HG02943 (cell line): ENCODE measurements around the gene HOXD4.

ENCODE experiments used
- ATAC-seq: cut with Tn5 transposase; IDR thresholded peaks from one replicate; pipeline ENCODE4 v1.9.1; 2021; ENCODE audit warnings: mild to moderate bottlenecking, low read depth, moderate library complexity; ENCODE audit not compliant: unreplicated experiment

HOXD4 gene

GRCh38 chr2:176112375-176113302 is 38.7 kb upstream of the HOXD4 start:
- ATAC-seq, result no peak

DNA sequence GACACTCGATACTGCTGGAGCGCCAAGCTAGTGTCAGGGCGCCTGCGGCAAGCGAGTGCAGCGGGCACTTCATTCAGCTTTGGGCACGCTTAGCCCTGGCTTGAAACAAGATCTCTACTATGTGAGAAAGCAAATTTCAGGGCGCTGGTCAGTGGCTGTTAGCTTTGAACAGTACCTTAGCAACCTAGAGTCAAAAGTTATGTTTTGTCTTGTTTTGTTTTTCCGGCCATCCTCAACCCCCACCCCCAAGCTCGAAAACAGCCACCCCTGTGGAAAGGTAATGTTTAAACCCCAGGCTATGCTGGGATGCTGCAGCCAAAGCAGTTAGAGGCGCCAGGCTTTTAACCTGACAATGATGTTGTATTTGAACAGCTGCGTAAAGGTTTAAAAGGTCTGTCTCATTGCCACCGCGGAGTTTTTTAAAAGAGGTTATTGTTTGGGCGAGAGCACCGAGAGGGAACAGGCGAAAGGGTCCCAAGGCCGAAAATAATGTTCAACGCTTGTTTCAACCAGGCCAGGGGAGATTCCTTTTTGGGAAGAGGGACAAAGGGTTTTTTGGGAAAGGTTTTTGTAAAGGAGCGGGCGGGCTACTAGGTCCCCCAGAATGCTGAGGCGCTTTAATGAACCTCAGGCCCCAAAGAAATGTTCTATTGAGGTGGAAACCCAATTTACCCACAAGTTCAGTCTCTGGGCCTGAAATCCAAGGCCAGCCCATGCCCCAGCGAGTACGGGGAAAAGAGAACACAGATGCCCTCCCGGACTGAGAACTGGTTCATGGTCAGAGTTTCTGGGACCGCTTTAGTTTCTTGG is 37.0 kb upstream of the HOXD4 start:
- ATAC-seq, result no peak

DNA sequence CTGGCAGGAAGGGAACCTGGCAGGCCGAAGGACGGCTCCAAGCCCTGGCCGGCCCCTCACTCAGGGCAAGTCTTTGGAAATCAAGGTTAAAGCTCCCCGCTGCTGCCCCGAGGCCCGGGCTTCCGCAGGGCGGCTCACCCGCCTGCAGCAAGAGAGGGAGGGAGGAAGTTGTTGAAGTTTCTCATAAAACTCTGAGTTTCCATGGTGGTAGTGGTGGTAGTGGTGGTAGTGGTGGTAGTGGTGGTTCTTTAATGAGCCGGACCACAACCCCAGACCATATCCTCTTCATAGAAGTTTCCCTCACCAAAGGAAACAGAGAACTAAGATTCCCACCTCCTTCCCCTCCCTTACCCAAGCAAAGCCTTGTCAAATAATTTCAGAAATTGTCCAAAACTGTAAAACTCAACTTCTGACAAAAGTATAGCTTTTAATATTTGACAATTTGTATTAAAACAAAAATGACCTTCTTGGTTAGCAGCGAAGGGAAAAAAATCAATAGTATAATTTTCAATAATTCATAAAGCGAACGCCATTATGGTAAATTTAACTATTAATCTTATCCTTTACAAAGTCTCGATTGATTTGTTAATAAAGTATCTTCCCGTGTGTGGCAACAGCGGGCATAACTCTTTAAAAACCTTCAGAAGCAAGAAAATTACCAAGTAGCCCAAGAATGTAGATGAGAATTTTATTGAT is 36.3 kb upstream of the HOXD4 start:
- ATAC-seq, result no peak

DNA sequence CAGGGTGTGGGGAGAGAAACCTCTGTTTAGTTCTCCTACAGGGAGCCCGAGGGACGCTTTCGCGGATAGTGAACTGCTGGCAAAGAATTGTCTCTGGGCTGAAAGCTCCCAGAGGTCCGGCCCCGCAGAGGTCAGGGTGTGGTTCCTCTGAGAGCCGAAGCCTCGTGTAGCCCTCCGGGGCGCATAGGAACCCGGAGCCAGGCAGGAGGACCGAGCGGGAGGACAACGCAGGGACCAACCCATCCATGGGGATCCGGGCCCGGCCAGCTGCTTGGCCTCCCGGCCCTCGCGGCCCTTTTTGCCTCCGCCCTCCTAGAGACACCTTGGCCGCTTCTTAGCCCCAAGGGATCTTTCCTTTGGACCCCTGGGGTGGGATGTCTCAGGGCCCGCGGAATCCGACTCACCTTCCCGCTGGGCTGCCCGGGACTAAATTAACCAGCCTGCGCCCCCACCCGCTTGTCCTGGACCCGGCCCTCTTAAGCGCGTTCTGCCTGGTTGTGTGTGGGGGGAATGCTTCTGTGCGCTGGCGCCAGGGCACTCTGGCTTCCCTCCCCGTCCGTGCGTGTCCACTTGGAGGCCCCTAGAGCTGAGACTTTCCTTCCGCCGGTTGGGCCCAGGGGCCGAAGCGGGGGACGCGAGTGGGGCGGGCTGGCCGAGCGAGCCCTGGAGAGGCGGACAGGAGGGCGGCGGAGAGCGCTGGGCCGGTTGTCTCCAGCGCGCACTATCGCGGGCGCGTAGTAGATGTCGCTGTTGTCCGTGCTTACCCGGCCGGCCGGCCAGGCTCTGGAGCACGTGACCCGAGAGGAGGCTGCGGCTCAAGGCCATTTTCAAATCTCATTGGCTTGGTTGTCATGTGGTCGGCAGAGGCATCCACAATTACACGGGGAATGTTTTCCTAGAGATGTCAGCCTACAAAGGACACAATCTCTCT is 35.2 kb upstream of the HOXD4 start, which contains the start of gene HOXD10:
TSS of gene HOXD10 (plus strand) at position 896 of the 931 bp plus-strand sequence. CDS start 56 bp downstream, outside the sequence.
- no peak for ATAC-seq

- ATAC-seq, result no peak
Observed at GRCh38 chr2:176117162-176117822, 34.1 kb upstream of the HOXD4 start.

GRCh38 chr2:176117823-176118371 is 33.5 kb upstream of the HOXD4 start:
- no peak for ATAC-seq

GRCh38 chr2:176118601-176119339 is 32.6 kb upstream of the HOXD4 start:
- no peak for ATAC-seq

DNA sequence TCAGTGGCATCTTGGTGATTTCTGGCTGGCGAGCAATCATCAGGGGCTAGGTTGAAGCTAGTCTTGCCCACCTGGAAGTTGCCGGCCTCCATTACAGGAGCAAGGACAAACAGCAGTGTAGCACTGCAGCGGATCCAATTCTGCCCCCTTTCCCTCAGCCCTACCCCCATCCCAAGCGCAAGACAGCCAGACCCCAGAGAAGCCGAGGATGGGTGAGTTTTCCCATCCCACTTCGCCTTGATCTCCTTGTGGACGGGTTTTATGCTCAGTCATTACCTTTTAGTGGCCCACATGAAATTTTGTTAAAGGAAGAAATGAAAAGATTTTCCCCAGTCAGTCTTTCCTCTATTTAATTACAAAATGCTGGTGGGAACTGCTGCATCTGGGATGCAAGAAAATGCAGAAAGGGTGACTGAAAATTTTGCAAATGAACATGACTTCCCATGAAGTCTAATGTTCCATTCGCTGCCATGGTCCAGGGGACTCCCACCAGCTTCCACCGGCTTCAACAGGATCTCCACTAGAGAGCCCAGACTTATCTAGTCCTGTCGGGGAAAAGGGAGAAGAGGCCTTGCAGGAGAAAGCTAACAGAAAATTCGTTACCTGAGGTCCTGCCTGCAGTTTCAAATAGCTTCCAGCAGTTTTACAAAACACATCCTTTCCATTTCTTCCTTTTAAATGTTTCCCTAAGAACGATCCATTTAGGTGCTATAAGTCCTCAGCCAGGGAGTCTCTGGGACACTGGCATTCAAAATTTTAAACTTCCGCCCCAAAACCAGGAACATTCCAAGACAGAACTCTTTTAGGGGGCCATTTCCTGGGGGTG is 30.8 kb upstream of the HOXD4 start:
- ATAC-seq, result no peak

DNA sequence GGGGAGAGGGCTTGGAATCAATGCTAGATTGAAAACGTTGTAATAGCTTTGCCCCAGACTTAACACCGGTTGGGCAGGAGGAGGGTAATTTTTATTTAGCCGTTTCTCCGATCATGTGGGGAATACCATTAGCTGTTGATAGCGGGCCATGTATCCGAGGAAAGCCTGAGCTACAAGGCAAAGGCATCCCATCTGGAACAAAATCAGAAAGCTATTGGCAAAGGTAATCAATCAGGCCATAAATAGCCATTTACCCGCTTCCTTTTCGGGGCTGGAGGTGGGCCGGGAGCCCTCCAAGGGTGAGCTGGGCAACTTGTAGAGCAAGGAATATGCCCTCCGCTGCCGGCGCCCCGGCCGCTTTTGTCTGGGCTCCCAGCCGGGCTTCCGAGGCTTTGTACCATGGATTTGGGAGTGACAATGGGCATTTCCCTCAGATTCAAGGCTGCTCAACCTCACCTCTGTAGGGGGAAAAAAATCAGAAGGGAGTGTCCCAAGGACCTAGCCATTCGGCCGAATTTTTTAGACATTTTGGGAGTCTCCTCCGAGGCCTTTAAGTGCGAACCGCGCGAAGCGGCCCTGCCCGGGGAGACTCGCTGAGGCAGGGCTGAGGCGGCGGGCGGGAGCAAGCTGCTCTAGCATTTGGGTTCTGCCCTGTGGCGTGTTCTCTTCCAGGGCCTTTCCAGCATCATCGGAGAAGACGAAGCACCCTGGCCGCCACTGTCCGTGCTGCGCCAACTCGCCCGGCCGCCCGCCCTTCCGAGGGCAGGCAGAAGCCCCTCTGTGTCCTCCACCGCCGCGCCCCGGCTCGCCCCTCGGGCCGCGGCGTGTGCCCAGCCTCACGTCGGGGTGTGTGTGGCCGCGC is 29.9 kb upstream of the HOXD4 start:
- no peak for ATAC-seq

- ATAC-seq, result no peak
Observed at GRCh38 chr2:176122052-176122682, 29.2 kb upstream of the HOXD4 start.

DNA sequence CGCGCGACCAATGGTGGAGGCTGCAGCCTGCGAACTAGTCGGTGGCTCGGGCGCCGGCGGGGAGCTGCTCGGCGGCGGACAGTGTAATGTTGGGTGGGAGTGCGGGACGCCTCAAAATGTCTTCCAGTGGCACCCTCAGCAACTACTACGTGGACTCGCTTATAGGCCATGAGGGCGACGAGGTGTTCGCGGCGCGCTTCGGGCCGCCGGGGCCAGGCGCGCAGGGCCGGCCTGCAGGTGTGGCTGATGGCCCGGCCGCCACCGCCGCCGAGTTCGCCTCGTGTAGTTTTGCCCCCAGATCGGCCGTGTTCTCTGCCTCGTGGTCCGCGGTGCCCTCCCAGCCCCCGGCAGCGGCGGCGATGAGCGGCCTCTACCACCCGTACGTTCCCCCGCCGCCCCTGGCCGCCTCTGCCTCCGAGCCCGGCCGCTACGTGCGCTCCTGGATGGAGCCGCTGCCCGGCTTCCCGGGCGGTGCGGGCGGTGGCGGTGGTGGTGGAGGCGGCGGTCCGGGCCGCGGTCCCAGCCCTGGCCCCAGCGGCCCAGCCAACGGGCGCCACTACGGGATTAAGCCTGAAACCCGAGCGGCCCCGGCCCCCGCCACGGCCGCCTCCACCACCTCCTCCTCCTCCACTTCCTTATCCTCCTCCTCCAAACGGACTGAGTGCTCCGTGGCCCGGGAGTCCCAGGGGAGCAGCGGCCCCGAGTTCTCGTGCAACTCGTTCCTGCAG is 28.5 kb upstream of the HOXD4 start, which contains the start of gene HOXD9:
TSS of gene HOXD9 (plus strand) at position 37 of the 728 bp plus-strand sequence. CDS start at position 87, 50 bp downstream.
- no peak for ATAC-seq

DNA sequence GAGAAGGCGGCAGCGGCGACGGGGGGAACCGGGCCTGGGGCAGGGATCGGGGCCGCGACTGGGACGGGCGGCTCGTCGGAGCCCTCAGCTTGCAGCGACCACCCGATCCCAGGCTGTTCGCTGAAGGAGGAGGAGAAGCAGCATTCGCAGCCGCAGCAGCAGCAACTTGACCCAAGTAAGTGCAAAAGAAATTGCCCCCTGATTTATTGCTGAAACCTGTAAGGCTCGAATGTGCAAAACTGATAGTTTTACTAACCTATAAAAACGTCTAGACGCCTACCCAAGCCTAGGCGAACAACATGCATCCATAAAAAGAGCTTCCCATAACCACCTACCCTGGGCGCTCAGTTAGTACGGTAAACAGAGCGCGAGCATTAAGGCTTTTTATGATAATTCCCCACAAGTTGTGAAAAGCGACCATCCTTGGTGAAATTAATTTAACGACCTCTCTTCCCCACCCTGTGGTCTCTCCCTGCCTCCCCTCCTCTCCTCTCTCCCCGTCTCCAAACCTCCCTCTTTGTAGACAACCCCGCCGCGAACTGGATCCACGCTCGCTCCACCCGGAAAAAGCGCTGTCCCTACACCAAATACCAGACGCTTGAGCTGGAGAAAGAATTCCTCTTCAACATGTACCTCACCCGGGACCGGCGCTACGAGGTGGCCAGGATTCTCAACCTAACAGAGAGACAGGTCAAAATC is 27.8 kb upstream of the HOXD4 start:
- ATAC-seq, result no peak

DNA sequence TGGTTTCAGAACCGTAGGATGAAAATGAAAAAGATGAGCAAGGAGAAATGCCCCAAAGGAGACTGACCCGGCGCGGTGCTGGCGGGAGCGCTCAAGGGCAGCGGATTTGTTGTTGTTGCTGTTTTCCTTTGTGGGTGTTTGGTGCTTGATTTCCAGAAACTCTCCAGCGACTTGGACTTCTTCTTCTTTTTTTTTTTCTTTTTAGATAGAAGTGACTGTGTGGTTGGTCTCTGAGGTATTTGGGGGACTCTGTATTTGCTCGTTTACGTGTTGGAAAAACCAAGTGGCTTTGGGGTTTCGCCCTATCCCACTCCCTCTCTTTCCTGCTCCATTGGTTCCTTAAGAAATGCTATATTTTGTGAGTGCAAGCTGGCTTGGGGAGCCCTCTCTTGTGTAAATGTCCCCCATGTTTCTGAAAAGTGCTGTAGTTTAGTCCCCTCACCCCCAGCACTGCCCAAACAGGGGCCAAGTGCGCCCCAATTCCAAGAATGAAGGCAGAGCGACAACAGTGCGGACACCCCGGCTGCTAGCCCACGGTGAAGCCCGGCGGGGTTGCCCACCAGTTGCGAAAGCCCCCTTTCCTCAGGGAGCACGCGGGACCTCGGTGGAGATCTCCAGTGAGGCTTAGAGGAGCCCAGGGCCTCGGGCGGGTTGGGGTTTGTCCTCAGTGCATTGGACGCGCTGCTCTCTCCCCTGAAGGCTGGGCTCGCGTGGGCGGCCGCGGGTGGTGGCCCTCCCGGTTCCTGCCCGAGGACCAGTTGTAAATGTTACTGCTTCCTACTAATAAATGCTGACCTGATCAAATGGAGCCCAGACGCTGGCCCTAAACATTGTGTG is 27.0 kb upstream of the HOXD4 start:
- ATAC-seq, result no peak
